Fibroblast of mammary gland (primary cell): ENCODE data around the gene SOX13.

ENCODE experiments used
- DNase-seq: peaks from one replicate; pipeline ENCODE4 v3.0.0-alpha.2; 2010; ENCODE audit warnings: low read depth
- H3K4me3 ChIP-seq: 2 replicates; pipeline ENCODE4 v1.5.1; 2011; ENCODE audit warnings: low read depth, mild to moderate bottlenecking, low read length, moderate library complexity; ENCODE audit not compliant: control insufficient read depth
- TF ChIP-seq, protein P1 (sequence below): conservative IDR thresholded peaks from 2 replicates; pipeline ENCODE4 v1.5.1; 2011; ENCODE audit warnings: low read depth, low read length, inconsistent platforms; ENCODE audit not compliant: control insufficient read depth, insufficient read depth

Gene SOX13

DNA sequence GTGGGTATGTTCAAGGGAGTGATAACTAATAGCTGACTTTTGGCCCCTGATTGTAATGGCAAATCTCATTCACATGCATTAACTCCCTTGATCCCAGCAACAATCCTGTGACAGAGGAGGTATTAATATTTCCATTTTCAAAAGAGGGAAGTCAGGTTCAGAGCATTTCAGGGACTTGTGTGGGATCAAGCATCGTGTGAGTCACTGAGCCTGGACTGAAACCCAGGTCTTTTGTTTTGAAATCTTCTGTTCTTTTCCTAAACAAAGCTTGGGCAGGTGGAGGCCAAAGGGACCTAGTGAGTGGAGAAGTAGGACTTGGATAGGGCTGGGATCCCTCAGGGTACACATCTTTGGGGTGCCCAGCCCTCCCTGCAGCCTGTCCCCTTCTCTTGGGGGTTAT, 41.0 kb downstream of the SOX13 start:
- TF ChIP-seq, protein P1, sequence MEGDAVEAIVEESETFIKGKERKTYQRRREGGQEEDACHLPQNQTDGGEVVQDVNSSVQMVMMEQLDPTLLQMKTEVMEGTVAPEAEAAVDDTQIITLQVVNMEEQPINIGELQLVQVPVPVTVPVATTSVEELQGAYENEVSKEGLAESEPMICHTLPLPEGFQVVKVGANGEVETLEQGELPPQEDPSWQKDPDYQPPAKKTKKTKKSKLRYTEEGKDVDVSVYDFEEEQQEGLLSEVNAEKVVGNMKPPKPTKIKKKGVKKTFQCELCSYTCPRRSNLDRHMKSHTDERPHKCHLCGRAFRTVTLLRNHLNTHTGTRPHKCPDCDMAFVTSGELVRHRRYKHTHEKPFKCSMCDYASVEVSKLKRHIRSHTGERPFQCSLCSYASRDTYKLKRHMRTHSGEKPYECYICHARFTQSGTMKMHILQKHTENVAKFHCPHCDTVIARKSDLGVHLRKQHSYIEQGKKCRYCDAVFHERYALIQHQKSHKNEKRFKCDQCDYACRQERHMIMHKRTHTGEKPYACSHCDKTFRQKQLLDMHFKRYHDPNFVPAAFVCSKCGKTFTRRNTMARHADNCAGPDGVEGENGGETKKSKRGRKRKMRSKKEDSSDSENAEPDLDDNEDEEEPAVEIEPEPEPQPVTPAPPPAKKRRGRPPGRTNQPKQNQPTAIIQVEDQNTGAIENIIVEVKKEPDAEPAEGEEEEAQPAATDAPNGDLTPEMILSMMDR = no peak
- peak; percentile 25 for DNase-seq
- H3K4me3 ChIP-seq = no peak overlapping the region

DNA sequence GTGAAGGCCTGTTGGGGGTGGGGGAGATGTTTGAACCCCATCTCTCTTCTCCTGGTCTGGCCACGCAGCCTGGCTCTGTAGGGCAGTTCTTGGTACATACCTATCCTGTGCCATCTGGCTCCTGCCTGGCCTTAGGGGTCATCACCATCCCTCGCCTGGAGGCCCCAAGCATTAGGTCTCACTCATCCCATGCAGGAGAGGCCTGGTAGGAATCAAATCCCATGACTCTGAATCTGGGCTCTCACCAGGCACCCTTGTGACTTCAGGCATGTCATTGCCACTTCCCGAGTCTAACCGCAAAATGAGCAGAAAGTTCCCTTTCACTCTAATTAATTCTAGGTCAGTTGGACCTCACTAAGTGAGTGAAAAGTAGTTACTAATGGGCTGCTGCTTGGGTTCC, 41.7 kb downstream of the SOX13 start:
- DNase-seq = no peak
- TF ChIP-seq, protein P1 = no peak
- H3K4me3 ChIP-seq = no peak overlapping the region

DNA sequence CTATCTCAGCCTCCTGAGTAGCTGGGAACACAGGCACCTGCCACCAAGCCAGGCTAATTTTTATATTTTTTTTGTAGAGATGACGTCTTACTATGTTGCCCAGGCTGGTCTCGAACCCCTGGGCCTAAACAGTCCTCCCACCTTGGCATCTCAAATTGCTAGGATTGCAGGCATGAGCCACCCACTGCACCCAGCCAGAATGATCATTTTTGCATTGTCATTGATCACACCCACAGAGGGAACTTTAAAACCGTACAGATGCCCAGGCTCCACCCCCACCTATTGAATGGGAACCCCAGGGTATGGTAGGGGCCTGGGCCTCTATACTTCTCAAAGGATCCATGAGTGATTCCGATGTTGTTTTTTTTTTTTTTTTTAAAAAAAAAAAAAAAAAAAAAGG, 42.2 kb downstream of the SOX13 start:
- H3K4me3 ChIP-seq = no peak overlapping the region
- DNase-seq = no peak
- TF ChIP-seq, protein P1 = no peak

DNA sequence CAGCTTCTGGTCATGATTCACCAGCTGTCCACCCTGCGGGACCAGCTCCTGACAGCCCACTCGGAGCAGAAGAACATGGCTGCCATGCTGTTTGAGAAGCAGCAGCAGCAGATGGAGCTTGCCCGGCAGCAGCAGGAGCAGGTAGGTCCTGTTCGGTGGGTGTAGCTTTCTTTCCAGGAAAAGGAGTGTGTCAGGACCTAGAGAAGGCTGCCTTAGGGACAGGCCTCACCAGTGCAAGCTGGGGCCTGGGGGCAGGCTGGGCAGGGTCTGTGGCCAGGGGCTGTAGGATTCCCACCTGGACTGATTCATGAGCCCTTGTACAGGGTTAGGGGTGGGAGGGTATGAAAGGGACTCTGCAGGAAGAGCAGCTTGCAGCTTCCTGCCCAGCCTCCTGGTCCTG, 43.6 kb downstream of the SOX13 start:
- no peak for DNase-seq
- TF ChIP-seq, protein P1 = no peak
- no peak overlapping the region for H3K4me3 ChIP-seq

DNA sequence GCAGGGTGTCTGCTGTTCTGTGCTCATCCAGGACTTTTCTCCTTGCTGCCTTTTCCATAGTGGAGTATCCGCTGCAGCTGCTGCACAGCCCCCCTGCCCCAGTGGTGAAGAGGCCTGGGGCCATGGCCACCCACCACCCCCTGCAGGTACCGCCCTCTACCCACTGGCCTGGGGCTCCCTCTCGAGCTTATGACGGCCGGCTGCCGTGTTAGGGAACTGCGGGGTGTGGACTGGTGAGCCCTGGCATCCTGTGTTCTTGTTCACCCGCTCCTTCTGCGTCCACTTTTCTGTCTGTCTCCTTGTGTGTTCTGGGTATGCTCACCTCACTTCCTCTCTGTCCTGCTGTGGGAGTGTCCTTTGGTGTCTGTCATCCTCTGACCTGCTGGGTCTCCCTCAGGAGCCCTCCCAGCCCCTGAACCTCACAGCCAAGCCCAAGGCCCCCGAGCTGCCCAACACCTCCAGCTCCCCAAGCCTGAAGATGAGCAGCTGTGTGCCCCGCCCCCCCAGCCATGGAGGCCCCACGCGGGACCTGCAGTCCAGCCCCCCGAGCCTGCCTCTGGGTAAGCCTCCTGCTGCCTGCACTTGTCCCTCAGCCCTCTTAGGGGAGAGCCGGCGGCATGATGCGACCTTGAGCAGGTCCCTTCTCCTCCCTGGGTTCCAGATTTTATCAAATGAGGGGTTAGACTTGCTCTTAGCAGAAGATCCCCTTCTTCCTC, 49.1 kb downstream of the SOX13 start:
- no peak for DNase-seq
- H3K4me3 ChIP-seq = no peak overlapping the region
- TF ChIP-seq, protein P1 = no peak

DNA sequence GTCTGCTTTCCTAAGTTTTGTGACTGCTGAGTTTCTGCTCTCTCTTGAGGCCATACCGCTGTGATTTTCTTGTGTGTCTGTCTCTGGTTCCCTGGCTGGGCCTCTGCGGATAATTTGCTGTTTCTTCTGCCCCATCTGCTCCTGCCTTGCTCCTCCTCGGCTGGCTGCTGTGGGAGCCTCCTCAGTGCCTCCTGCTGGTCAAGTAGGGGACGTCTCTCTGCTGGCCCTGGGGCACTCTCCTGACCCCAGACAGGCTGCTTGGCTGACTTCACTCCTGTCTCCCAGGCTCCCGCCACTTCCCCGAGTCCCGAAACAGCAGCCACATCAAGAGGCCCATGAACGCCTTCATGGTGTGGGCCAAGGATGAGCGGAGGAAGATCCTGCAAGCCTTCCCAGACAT, 50.5 kb downstream of the SOX13 start:
- DNase-seq = peak; percentile 19
- no peak overlapping the region for H3K4me3 ChIP-seq
- TF ChIP-seq, protein P1 = peak; percentile 45
